ENCODE results near the gene NUFIP1. TPM values are rescaled to one million over a fixed set of nuclear protein-coding genes. Genes with fewer than 3 reads are reported as not detected.

The NUFIP1 gene
- total RNA-seq, 1 donor from 2014 or later, result 5.6 TPM

Other genes with a start within 250 kb of the NUFIP1 start
- 27.5 and 30.7 TPM in 2 replicates for gene GPALPP1, start 67 bp upstream of the NUFIP1 start, total RNA-seq
- 30.8 and 33.9 TPM in 2 replicates for gene GTF2F2, start 131.0 kb upstream of the NUFIP1 start, total RNA-seq
- not detected in 2 replicates for gene KCTD4, start 211.6 kb upstream of the NUFIP1 start, total RNA-seq